HL-60/S4 treated with phorbol 12-myristate 13-acetate at 8.2 ng/mL for 4 days and 3 days (cell line): Measurements from ENCODE around the gene ZFYVE28.

Experiments
- in situ Hi-C: fragments of 300-500 bp; cut with MboI; formaldehyde crosslinking; loops from 2 replicates; pipeline ENCODE4 v1.15.0; 2022; ENCODE audit warnings: low sequenced_read_pairs

ZFYVE28 gene

DNA sequence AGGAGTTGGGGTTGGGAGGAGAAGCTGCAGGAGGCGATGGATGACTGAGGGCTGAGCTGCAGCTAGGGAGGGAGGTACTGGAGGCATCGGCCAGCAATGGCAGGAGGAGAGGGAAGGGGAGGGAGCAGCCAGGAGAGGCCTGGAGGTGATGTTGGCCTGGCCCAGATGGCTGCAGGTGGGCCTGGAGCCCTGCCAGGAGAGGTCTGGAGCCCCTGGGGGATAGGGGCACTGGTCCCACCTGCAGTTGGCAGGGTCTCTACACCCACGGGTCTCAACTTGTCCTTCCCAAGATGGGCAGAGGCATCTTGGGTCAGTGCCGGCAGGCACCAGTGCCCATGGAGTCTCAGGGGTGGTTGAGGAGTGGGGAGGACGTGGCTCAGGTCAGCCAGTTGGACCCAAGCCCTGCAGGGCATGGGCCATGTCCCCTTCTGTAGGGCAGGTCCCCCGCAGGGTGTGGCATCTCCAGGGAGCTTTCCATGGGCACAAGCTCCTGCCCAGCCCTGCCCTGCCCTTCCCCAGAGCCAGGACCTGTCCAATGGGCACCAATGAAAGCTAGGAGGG lies 153.9 kb downstream of the ZFYVE28 start:
- in situ Hi-C loops, result no loop called here

DNA sequence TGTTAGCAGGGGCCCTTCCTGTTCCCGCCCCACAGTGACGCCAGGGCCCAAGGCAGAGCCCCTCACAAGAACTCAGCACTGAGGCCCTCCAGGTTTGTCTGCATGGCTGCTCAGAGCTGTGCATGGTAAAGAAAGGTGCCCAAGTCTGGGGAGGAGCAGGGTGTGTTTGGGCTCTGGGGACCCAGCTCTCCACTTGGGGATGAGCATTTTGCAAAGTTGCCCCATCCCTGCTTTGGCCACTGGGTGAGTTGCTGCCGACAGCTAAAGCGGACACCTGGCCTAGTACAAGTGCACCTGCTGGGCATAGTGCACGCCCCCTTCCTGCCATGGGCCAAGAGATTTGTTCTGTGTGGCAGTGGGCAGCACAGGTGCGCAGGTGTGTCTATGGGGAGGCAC lies 154.5 kb downstream of the ZFYVE28 start:
- in situ Hi-C loops, result no loop called here

- in situ Hi-C loops, result no loop called here
Observed at GRCh38 chr4:2262944-2263250, 155.5 kb downstream of the ZFYVE28 start.

DNA sequence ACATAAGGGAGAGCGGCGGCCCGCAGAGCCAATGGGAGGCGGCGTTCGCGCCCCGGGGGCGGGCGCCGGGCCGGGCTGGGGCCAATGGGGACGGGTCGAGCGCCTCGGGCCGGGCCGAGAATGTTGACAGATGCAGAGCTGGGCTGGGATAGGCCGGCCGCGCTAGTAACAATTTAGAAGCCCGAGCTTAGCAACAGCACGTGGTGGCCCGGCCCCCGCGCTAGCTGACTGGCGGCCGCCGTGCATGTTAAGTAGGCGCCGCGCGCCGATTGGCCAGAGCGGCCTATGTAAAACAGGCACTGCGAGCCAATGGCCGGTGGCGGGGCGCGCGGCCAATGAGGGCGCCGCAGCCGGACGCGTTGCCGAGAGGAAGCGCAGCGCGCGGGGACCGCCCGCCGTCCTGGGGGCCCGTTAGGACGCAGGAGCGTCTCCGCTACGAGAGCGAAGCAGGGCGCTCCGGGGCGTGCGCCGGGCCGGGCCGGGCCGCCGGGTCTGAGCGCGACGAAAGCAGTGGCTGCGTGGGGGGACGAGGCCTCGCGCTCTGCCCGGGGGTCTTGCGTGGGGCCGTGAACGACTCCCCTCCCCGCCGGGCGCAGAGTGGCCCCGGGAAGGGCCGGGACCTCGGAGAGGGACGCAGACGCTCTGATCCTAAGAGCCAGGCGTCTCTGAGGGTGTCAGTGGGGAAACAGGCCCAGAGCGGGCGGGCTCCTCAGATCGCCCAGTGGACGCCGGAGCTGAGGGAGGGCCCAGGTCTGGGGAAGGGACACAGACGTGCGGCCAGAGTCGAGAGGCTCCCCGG lies 156.1 kb downstream of the ZFYVE28 start:
- in situ Hi-C loops, result no loop called here

GRCh38 chr4:2261853-2262144 lies 156.6 kb downstream of the ZFYVE28 start, which contains the start of gene MXD4:
MXD4 (minus strand) TSS chr4:2262109; CDS start chr4:2261980, 129 bp downstream.
- in situ Hi-C loops, result no loop called here

GRCh38 chr4:2261110-2261852 lies 157.2 kb downstream of the ZFYVE28 start:
- in situ Hi-C loops, result no loop called here

- in situ Hi-C loops, result no loop called here
Observed at GRCh38 chr4:2260344-2261109, 157.9 kb downstream of the ZFYVE28 start.

DNA sequence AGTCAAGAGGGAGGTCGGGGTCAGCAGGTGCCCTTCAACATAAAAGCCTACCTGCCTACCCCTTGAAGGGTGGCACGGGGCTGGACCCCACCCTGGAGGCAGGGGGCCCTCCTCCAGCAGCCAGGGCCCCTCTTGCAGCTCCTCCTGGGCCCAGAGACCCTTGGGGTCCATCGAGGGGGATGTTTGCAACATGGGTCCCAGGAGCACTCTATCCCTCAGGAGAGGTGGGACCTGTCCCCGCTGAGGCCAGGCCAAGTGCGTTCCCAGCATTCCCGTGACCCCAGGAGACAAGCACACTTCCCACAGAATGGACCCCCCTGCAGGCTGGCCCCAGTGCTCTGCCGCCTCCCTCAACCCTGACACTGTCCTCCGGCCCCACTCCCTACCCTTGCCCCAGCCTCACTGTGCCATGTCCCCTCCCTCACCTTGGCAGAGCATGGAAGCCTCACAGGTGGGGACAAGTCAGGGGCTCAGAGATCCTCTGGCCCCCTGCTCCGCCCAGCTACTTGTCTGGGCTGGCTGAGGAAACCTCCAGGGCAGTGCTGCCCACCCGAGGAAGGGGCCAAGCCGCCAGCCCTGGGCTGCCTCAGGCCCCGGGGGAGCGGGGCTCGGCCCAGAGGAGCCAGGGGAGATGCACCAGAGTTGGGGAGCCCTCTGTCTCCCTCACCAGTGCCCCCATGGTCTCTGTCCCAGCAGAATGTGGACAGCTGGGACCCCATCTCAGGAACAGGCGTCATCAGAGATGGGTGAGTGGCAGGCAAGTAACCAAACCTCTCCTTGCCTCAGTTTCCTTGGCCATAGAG lies 158.7 kb downstream of the ZFYVE28 start:
- in situ Hi-C loops, result no loop called here

DNA sequence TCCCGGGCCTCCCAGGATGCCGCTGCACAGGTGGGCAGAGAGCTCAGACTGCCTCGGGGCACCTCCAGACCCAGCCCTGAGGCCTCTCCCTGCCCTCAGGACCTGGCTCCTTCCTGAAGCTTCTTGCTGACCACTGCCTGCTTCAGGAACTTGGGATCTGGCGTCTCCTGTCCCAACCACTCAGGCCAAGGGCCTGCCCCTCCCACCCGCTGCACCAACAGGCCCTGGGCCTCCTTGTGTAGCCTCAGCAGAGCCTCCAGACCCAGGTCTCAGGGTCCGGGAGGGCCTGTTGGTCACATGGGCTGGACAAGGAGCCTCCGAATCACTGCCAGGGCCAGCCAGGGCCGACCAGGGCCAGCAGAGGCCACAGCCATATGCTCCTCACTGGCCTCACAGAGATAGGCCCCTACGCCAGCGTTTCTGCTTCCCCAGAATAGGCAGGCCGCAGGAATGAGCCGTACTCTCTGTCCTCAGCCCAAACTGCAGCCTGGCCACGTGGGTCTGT lies 159.4 kb downstream of the ZFYVE28 start:
- in situ Hi-C loops, result no loop called here

GRCh38 chr4:2258091-2259035 lies 160.1 kb downstream of the ZFYVE28 start:
- in situ Hi-C loops, result no loop called here

DNA sequence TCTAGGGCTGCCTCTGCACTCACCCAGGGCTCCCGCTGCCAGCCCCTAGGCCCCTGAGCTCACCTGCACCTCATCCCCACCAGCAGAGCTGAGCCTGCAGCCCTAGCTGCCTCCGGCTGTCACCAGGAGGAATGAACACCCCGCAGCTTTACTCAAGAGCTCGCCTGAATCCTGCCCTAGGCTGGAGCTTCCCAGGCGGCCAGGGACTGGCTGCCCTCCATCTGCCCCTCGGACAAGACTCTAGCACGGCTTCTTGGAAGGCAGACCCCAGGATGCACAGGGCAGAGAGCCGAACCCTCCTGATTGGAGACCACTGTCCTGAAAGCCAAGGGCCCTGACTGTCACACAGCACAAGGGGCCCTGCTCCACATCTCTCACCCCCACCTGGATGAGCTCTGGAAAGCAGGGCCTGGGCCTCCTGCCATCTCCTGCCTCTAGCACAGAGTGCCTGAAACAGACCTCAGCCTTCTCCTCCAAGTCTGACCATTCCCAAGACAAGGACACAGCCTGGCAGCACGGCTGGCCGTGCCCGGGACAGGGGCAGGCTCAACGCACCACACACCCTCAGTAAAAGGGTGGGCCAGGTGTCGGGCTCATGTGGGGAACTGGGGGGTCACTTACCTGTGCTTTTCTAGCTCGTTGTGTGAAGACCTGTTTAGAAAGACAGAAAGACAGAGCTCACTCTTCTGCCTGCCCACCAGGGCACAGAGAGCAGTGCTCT lies 160.9 kb downstream of the ZFYVE28 start:
- in situ Hi-C loops, result no loop called here

DNA sequence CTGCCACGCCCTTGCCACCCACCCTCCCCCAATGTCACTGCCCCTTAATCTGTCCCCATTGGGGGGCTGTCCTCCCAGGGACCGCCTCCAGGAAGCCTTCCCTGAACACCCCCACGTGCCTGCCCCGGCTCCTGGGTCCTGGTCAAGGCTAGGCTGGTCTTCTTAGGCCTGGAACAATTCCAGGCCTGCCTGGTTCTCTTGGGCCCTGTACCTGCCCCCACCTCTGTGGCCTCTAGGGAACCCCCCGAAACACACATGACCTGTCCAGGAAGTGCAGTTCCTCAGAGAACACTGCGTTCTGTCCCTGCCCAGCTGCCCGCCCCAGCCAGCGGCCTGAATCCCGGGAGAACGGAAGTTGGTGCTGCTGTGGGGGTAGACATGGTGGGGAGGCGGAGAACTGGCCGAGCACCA lies 161.7 kb downstream of the ZFYVE28 start:
- in situ Hi-C loops, result no loop called here

DNA sequence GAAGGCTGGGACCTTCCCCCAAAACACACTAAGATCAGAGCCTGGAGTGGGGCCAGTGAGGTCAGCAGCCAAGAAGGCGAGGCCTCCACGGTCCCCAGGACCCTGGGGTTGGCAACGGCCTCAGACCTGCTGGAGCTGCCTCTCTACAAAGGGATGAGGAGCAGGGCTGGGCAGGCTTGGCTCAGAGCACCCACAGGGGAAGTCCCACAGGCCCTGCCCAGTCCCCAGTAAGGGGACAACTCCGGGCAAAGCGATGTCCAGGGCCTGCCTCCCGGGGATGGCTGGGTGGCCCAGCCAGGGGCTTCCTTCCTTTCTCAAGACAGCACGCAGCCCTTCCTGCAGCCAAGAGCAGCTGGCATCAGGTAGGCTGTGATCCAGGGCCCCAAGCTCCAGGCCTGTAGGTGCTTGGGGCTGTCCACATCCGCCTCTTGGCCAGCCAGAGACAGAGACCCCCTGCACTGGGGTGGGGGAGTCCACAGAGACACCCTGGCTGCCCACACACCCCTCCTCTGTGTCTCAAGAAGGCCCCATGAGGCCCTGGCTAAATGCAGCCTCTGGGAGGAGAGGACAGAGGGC lies 162.2 kb downstream of the ZFYVE28 start:
- in situ Hi-C loops, result no loop called here

- in situ Hi-C loops, result no loop called here
Observed at GRCh38 chr4:2255501-2256155, 162.8 kb downstream of the ZFYVE28 start.

DNA sequence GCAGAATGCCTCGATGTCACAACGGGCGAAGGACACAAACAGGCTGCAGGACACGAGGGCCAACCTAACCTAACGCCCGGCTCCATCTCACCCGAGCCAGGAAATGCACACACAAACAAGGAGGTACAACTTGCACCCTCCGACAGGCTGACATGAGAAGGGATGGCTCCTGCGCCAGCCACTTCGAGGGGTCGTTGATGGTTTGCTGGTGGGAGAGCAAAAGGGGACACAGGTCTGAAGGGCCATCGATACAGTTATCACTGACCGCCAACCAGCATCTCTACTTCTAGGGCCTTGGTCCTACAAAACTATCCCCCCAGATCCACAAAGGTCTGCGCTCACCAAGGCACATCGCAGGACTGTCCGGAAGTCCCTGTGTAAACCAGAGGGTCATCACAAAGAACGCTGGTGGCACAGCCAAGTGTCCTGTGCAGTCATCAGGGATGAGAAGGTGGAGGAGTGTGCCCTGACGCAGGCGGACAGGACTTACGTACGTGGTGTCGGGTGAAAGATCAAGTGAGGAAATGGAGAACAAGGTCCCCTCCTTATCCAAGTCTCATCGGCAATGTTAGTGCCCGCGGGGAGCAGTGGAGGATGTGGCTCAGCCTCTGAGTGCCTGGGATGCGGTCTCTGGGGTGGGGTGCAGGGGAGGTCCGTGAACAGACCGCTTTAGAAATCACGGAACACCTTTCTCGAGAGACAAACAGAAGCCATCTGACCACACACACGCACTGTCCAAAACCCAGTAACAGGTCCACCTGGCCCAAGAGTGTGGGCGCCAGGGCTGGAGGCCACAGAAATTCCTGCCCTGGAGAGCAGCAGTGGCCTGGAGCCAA lies 163.6 kb downstream of the ZFYVE28 start:
- in situ Hi-C loops, result no loop called here

DNA sequence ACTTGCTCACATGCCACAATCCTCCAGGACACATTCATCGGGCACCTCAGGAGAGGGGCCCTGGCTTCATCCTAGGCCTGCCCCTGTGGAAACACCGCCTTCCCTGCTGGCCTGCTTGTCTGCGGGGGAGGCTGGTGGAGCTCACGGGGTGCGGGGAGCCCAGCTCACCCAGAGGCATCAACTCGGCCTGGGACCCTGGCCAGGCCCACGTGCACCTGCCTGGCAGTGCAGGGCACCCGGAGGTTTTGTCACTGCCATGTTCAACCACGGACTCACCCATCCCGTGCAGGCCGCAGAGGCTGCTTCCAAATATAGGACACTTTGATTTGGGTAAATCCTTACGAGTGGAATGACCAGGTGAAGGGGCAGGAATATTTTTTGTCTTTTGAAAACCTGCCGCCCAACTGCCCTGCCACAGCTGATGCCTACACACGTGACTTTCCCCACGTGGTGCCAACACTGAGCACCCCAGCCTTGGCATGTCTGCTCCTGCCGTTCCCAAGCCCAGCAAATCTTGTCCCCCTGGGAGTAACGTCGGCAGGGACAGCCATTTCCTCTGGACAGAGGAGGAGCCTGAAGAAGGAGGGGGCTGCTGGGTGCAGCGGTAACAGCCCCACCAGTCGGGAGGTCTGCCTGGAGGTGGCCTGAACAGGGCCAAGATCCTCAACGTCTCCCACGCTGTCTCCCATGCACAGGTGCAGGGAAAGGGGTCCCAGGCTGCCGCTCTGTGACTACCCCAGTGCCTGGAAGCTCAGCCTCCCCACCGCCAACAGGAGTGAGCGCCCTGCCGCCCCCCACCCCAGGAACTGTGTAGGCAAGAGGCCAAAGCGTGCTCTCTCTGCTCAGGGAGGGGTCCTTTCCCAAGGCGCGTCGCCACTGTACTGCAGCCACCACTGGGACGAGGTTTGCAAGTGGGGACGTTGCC lies 165.0 kb downstream of the ZFYVE28 start:
- in situ Hi-C loops, result no loop called here
